HG02938 (cell line): ENCODE results near the gene RNF217.
"Not testable (repeated sequence)": the region's sequence is repeated elsewhere in the genome, so short reads cannot be mapped to it uniquely, and the experiment has no call there.

Experiments used
- ATAC-seq: cut with Tn5 transposase; IDR thresholded peaks from one replicate; pipeline ENCODE4 v1.9.1; 2021; ENCODE audit warnings: mild to moderate bottlenecking, moderate library complexity; ENCODE audit not compliant: unreplicated experiment

Gene RNF217

GRCh38 chr6:125013938-125014660 is 51.9 kb downstream of the RNF217 start:
- no peak for ATAC-seq

DNA sequence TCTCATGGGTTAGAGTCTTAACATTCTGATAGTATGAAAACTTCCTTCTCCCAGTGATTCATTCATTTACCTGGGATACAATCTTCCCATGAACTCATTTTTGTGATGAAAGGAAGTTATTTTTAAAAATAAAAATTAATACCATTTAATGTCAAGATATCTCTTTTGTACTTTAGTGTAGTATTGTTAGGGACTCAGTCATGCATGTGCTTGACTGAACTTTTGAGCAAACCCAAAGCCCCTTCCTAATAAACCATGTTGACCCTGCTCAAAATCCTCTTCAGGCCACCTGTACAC is 52.4 kb downstream of the RNF217 start:
- no peak for ATAC-seq

DNA sequence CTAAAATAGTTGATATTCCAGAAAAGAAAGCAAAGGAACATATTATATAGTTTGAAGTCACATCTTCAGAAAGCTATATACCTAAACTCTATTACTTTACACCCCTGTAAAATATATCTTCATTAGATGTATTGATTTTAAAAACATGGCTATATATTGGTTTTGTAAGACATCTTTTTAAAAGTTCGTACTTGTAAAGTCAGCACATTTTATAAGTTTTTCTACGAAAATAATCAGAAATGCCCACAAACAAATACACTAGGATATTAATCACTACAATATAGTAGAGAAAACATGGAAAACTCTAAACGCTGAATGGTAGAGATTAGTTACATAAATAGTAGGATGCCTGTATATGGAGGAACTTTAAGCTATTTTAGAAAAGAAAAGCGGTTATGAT is 52.9 kb downstream of the RNF217 start:
- ATAC-seq: no peak

GRCh38 chr6:125018136-125018535 is 55.9 kb downstream of the RNF217 start:
- no peak for ATAC-seq

DNA sequence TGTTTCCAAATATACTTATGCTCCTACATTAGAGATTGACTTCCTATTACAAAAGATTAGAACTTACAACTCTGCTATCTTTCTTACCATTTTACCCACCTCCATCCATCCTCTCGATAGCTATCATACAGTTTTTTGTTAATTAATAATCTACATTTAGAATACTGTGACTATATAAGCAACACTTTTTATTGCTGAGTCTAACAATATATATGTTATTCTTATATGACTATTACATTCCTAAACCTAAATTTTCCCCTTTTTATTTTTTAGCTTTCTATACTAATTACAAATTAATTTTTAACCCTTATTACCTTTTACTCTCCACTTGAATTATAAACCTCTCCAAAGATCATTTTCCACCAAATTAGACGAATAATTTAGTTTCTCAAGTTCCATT is 57.0 kb downstream of the RNF217 start:
- ATAC-seq: no peak

DNA sequence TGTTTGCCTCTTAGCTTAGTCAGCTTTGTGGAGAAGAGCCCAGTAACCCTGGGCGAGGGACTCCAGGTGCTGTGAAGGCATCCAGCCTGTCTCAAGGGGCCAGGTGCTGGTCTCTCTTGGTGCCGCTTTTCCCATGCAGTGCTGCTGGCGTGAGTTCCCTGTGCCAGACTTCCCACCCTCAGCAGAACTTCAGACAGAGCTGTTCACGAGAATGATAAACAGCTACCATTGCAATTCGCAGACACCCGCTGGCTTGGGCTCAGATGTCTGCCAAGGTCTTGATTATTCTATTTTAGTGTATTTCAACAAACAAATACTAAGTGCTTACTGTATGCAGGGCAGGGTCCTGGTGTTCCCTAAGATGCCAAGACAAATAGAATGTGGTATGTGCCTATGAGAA is 57.7 kb downstream of the RNF217 start:
- ATAC-seq: no peak

- no peak for ATAC-seq
Measured at GRCh38 chr6:125020385-125020784, 58.1 kb downstream of the RNF217 start.

- ATAC-seq: no peak
Measured at GRCh38 chr6:125022391-125022989, 60.3 kb downstream of the RNF217 start.

GRCh38 chr6:125025164-125025854 is 63.1 kb downstream of the RNF217 start:
- ATAC-seq: no peak

DNA sequence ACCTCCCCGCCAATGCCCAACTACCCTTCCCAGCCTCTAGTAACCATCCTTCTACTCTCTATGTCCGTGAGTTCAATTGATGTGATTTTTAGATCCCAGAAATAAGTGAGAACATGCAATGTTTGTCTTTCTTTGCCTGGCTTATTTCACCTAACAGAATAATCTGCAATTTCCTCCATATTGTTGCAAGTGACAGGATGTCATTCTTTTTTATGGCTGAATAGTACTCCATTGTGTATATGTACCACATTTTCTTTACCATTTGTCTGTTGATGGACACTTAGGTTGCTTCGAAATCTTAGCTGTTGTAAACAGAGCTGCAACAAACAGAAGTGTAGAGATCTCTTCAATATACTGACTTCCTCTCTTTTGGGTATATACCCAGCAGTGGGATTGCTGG is 65.0 kb downstream of the RNF217 start:
- no peak for ATAC-seq

DNA sequence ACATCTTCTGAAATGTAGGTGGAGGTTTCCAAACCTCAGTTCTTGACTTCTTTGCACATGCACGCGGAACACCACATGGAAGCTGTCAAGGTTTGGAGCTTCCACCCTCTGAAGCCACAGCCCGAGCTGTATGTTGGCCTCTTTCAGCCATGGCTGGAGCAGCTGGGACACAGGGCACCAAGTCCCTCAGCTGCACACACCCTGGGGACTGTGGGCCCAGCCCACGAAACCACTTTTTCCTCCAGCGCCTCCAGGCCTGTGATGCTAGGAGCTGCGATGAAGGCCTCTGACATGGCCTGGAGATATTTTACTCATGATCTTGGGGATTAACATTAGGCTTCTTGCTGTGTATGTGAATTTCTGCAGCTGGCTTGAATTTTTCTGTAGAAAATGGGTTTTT is 68.7 kb downstream of the RNF217 start:
- no peak for ATAC-seq

DNA sequence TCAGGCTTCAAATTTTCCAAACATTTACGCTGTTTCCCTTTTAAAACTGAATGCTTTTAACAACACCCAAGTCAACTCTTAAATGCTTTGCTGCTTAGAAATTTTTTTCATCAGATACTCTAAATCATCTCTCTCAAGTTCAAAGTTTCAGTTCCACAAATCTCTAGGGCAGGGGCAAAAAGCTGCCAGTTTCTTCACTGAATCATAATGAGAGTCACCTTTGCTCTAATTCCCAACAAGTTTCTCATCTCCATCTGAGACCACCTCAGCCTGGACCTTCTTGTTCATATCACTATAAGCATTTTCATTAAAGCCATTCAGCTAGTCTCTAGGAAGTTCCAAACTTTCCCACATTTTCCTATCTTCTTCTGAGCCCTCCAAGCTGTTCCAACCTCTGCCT is 69.1 kb downstream of the RNF217 start:
- no peak for ATAC-seq

GRCh38 chr6:125034929-125035328 is 72.7 kb downstream of the RNF217 start:
- ATAC-seq: not testable (repeated sequence)

DNA sequence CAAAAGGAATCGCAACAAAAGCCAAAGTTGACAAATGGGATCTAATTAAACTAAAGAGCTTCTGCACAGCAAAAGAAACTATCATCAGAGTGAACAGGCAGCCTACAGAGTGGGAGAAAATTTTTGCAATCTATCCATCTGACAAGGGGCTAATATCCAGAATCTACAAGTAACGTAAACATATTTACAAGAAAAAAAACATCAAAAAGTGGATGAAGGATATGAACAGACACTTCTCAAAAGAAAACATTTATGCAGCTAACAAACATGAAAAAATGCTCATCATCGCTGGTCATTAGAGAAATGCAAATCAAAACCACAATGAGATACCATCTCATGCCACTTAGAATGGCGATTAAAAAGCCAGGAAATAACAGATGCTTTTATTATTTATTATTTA is 74.2 kb downstream of the RNF217 start:
- ATAC-seq: not testable (repeated sequence)

GRCh38 chr6:125037827-125038226 is 75.6 kb downstream of the RNF217 start:
- no peak for ATAC-seq

GRCh38 chr6:125038925-125039324 is 76.7 kb downstream of the RNF217 start:
- no peak for ATAC-seq

- ATAC-seq: no peak
Measured at GRCh38 chr6:125041740-125042459, 79.7 kb downstream of the RNF217 start.

DNA sequence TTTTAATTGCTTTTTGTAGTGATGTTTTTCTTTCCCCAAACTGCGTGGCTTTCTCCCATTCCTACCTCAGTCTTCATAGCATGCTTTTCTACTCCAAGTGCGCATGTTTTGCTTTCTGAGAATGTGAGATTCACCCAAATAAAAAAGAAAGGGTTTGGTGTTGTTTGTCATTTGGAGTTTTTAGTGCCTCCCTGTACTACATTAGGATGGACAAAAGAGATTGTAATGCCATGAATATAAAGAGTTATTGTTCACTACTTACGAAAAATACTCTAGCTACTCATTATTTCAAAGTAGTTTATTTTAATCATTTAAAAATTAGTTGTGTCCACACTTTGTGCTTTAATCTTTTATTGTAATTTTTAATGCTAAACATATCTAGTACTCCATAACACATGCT is 81.8 kb downstream of the RNF217 start:
- no peak for ATAC-seq

DNA sequence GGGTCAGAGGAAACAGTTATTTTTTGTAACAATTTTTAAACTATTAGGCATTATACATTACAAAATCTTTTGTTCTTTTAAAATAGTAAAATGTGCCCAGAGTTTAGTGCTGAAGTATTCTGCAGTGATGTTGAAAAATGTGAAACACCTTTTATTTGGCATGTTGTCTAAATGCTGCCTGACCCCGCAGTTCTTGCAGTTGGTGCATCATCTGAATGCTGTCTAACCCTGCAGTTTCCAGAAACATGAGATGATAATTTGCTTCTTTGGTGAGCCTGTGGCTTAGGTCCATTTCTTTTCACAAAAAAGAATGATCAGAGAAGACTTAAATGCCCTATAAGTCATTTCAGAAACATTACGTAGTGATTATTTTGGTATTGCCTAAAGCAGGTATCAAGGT is 82.4 kb downstream of the RNF217 start:
- no peak for ATAC-seq

GRCh38 chr6:125046107-125046925 is 84.1 kb downstream of the RNF217 start:
- no peak for ATAC-seq

DNA sequence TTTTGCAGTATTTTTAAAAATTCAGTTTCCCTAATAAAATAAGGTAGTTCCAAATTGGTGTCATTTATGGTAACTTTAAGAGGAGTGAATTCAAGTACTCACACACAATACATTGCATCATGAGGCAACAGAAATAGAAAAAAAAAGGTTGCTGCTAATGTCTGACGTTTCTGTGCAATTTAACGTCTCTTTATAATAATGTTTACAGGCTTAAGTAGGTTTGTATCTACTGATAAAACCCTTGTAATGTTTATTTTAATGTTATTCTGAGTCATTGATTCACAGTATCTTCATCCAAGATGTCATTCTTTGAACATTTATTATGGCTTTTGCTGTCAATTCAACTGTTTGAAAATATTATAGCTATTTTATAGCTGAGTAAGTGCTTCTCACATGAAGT is 86.0 kb downstream of the RNF217 start:
- ATAC-seq: no peak
